B cell (primary cell): ENCODE measurements around the gene UBFD1. TPM values are rescaled to one million over a fixed set of nuclear protein-coding genes. Genes with fewer than 3 reads are reported as not detected.

Experiments used
- ATAC-seq: fragments of 200-7000 bp; cut with Tn5 transposase; one replicate; pipeline ENCODE4 v1.10.0; 2021; ENCODE audit warnings: low read depth, mild to moderate bottlenecking, moderate number of reproducible peaks, moderate library complexity
- CTCF ChIA-PET: fragments of 350-600 bp; sonication (Branson Sonifier 250); formaldehyde crosslinking; loops from one replicate; lab custom pipeline; 2021; ENCODE audit warnings: antibody characterized with exemption, inconsistent platforms; lab: Charles Lee
- POLR2A ChIA-PET: fragments of 350-600 bp; sonication (Branson Sonifier 250); formaldehyde crosslinking; loops from one replicate; lab custom pipeline; 2021; ENCODE audit warnings: antibody characterized with exemption; lab: Charles Lee
- DNase-seq: peaks from one replicate; pipeline ENCODE4 v3.0.0; 2013
- H2AFZ ChIP-seq: 2 replicates; pipeline ENCODE4 v1.6.1; 2012; ENCODE audit warnings: mild to moderate bottlenecking, low read depth, low read length; ENCODE audit not compliant: insufficient read depth, poor library complexity, severe bottlenecking
- H3K27ac ChIP-seq, 2 donors: 1 replicate in 1 of 2; 2 replicates in 1 of 2; pipeline ENCODE4 v1.5.1; 2012 to 2013; ENCODE audit warnings: low read length in 2 of 2, mild to moderate bottlenecking in 2 of 2, moderate library complexity in 1 of 2
- H3K27me3 ChIP-seq, 4 experiments: fragments of 200-600 bp in 1 of 4; sonication (generic) in 1 of 4; replicated peaks in 1 of 4; 1 replicate in 2 of 4; 2 replicates in 2 of 4; pipeline versions ENCODE4 v1.6.1 to v1.7.0; 2013 to 2016; ENCODE audit warnings: low read length in 3 of 4, mild to moderate bottlenecking in 2 of 4, mixed read lengths in 1 of 4, moderate library complexity in 1 of 4; ENCODE audit not compliant: insufficient read depth in 4 of 4, control insufficient read depth in 3 of 4; ENCODE audit errors: control extremely low read depth in 1 of 4
- H3K36me3 ChIP-seq, 2 experiments: replicated peaks in 1 of 2; 1 replicate in 1 of 2; 2 replicates in 1 of 2; pipeline versions ENCODE4 v1.6.1 to v1.7.1; 2013; ENCODE audit warnings: low read length in 1 of 2; ENCODE audit not compliant: insufficient read depth in 2 of 2, control insufficient read depth in 1 of 2; ENCODE audit errors: control extremely low read depth in 1 of 2, extremely low read depth in 1 of 2
- H3K4me1 ChIP-seq, 2 donors: fragments of 200-600 bp in 1 of 2; sonication (generic) in 1 of 2; 1 replicate in 1 of 2; 2 replicates in 1 of 2; pipeline versions ENCODE4 v1.5.1 to v1.6.1; 2013 to 2017; ENCODE audit warnings: low read length in 2 of 2; ENCODE audit not compliant: control insufficient read depth in 2 of 2, insufficient read depth in 2 of 2
- H3K4me2 ChIP-seq: replicated peaks from 2 replicates; pipeline ENCODE3; 2012; ENCODE audit warnings: mild to moderate bottlenecking, low read depth, low read length; ENCODE audit not compliant: poor library complexity, severe bottlenecking
- H3K4me3 ChIP-seq, 5 experiments: fragments of 200-600 bp in 1 of 5; sonication (generic) in 1 of 5; 1 replicate in 3 of 5; 2 replicates in 2 of 5; pipeline versions ENCODE4 v1.5.1 to v1.7.0; 2011 to 2016; ENCODE audit warnings: low read length in 4 of 5, mild to moderate bottlenecking in 4 of 5, low read depth in 2 of 5, control low read depth in 1 of 5, moderate library complexity in 1 of 5; ENCODE audit not compliant: insufficient read depth in 1 of 5; ENCODE audit errors: control extremely low read depth in 1 of 5, extremely low read depth in 1 of 5
- H3K79me2 ChIP-seq: fragments of 200-600 bp; sonication (generic); one replicate; pipeline ENCODE4 v1.6.0; 2016; ENCODE audit warnings: low read length; ENCODE audit not compliant: control insufficient read depth, insufficient read depth
- H3K9ac ChIP-seq: fragments of 200-600 bp; sonication (generic); 2 replicates; pipeline ENCODE4 v1.6.1; 2017; ENCODE audit warnings: mild to moderate bottlenecking, low read length, moderate library complexity
- H3K9me3 ChIP-seq, 3 donors: one replicate each; pipeline versions ENCODE4 v1.6.1 to v1.7.1; 2013; ENCODE audit warnings: low read length in 2 of 3; ENCODE audit not compliant: control insufficient read depth in 2 of 3, insufficient read depth in 1 of 3; ENCODE audit errors: control extremely low read depth in 1 of 3
- H4K20me1 ChIP-seq: 2 replicates; pipeline ENCODE4 v1.6.0; 2012; ENCODE audit warnings: mild to moderate bottlenecking, low read length; ENCODE audit not compliant: insufficient read depth, control insufficient read depth, poor library complexity, severe bottlenecking
- H3K27ac Mint-ChIP-seq: one replicate; pipeline ENCODE4 v1.8.0; 2021; ENCODE audit warnings: mixed read lengths
- H3K27me3 Mint-ChIP-seq: one replicate; pipeline ENCODE4 v1.8.0; 2021; ENCODE audit warnings: mixed read lengths
- H3K4me1 Mint-ChIP-seq: one replicate; pipeline ENCODE4 v1.8.0; 2021; ENCODE audit warnings: mixed read lengths
- H3K4me3 Mint-ChIP-seq: one replicate; pipeline ENCODE4 v1.8.0; 2021; ENCODE audit warnings: mixed read lengths
- H3K9me3 Mint-ChIP-seq: one replicate; pipeline ENCODE4 v1.8.0; 2022; ENCODE audit warnings: mixed read lengths; ENCODE audit not compliant: insufficient read depth
- CTCF ChIP-seq: fragments of 200-600 bp; IDR thresholded peaks from one replicate; pipeline ENCODE4 v1.8.0; 2022; ENCODE audit warnings: antibody characterized with exemption, mild to moderate bottlenecking
- EZH2 ChIP-seq: IDR thresholded peaks from 2 replicates; pipeline ENCODE4 v1.6.1; 2012; ENCODE audit warnings: borderline replicate concordance, low read depth, mild to moderate bottlenecking, moderate library complexity, low read length; ENCODE audit not compliant: insufficient read depth, poor library complexity, severe bottlenecking
- WGBS: methylation state at CpG from one replicate; pipeline ENCODE4 v1.1.5; 2013; ENCODE audit warnings: missing lambda C conversion rate; ENCODE audit not compliant: insufficient coverage; 5-methylcytosine and 5-hydroxymethylcytosine counted together
- intact Hi-C: fragments of 100-400 bp; cut with micrococcal nuclease; formaldehyde crosslinking; loops from one replicate; pipeline ENCODE4 v1.10.0; 2022
- polyA plus RNA-seq: library from polyadenylated mRNA; depleted of rRNA; stranded (reverse); fragments of >200 nt; gene quantifications from 2 replicates; pipeline ENCODE4 v1.2.3, GENCODE V29; 2012
- total RNA-seq, 2 donors: library from RNA; stranded (reverse); fragments of 120-200 nt in 1 of 2; gene quantifications; 1 replicate in 1 of 2; 2 replicates in 1 of 2; pipeline versions ENCODE4 v1.2.3 to v1.2.4, GENCODE V29; 2013 to 2022

The UBFD1 gene
- total and polyA plus RNA-seq, 2 donors (not counting 1 experiment from before 2014, with no cell fraction given), result 12.8 to 49.2 TPM

DNA sequence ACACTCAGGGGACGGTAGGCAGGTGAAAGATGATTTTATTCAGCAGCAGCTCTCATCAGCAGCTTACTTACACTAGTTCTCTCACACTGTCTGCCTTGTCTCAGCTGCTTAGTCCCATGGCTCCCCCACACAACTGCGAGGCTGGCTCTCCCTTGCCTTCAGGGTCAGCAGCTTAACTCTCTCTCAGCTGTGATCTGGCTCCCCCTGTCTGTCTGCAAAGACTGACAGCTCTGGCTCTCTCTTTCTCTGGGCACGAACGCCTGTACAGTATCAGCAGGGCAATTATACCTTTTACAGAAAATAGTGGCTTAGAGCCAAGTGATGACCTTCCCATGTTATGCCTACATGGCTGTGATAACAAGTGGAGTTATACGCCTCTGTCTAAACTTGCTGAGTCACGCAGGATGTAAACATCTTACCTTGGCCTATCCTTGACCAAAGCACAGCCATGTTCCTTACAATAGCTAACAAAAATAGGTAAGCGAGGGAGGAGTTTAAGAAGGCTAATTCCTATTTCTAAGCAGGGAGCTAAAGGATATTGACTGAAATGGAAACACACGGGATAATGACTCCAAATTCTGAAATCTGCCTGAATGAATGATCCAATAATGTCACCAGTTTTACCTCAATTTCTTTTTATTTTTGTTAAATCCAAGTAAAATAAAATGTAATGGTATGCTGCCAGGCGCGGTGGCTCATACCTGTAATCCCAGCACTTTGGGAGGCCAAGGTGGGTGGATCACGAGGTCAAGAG, 39.7 kb downstream of the UBFD1 start:
- ChIA-PET POLR2A (interaction anchor here (1.0 kb wide), 1 partner anchor 91 kb away, joined by 3 read pairs; no protein-coding TSS in a partner anchor), CTCF (interaction anchor here (0.6 to 3.6 kb wide), 20 partner anchors 7 to 448 kb away, joined by 3 to 35 read pairs (median 5); partner anchors contain the start of genes COG7, EARS2, PALB2 and UBFD1)
- H3K4me3 ChIP-seq, result no peak overlapping the region
- 50% methylated on average over 4 of the region's 11 CpGs for WGBS
- Mint-ChIP-seq H3K9me3 (no peaks in the 10 kb centered on the region), H3K27ac (no peak overlapping the region), H3K4me1 (peaks cover 23% of the 10 kb centered on the region), H3K4me3 (peak overlapping the region; percentile 43), H3K27me3 (no peaks in the 10 kb centered on the region)
- peaks cover 49% of the 10 kb centered on the region for H3K79me2 ChIP-seq
- no peak overlapping the region for H3K9ac ChIP-seq
- intact Hi-C loops, result loop anchor here (2.0 to 5.0 kb wide), 3 partner anchors 86 to 1645 kb away; partner anchors contain the start of genes COG7, GGA2 and UQCRC2
- no peak overlapping the region for H3K27ac ChIP-seq
- H4K20me1 ChIP-seq, result peaks cover 32% of the 10 kb centered on the region
- no peaks in the 10 kb centered on the region for H3K9me3 ChIP-seq
- H3K4me2 ChIP-seq, result peak overlapping the region; percentile 92
- peaks cover 15 to 19% of the 10 kb centered on the region in 2 donors for H3K4me1 ChIP-seq
- TF ChIP-seq CTCF, result no peak
- no peak for TF ChIP-seq EZH2
- ATAC-seq (peak; percentile 34), DNase-seq (peak; percentile 52)
- H3K27me3 ChIP-seq, result no peaks in the 10 kb centered on the region
- H3K36me3 ChIP-seq, result peaks cover 0 to 12% of the 10 kb centered on the region in 2 experiments
- peak overlapping the region; percentile 97 for H2AFZ ChIP-seq

- TF ChIP-seq CTCF (no peak), EZH2 (no peak)
- Histone ChIP-seq H4K20me1 (no peaks in the 10 kb centered on the region), H3K27me3 (no peaks in the 10 kb centered on the region), H3K4me2 (no peak overlapping the region), H3K4me1 (no peaks in the 10 kb centered on the region), H3K9me3 (no peaks in the 10 kb centered on the region), H3K27ac (no peak overlapping the region), H3K9ac (no peak overlapping the region), H3K79me2 (no peaks in the 10 kb centered on the region), H3K4me3 (no peak overlapping the region), H3K36me3 (peaks cover 2 to 28% of the 10 kb centered on the region in 2 experiments), H2AFZ (no peak overlapping the region)
- CTCF ChIA-PET, result no interaction called here
- ATAC-seq, result no peak
- Mint-ChIP-seq H3K9me3 (no peaks in the 10 kb centered on the region), H3K4me3 (no peak overlapping the region), H3K27me3 (no peaks in the 10 kb centered on the region), H3K4me1 (no peaks in the 10 kb centered on the region), H3K27ac (no peak overlapping the region)
- WGBS, result 90% methylated on average over 2 of the region's 6 CpGs
- DNase-seq, result no peak
- POLR2A ChIA-PET, result no interaction called here
- intact Hi-C loops, result no loop called here
Observed at GRCh38 chr16:23607726-23608125, 50.2 kb downstream of the UBFD1 start.
